HG03460 (cell line): ENCODE results near the gene TMED1.

ENCODE experiments used
- ATAC-seq: cut with Tn5 transposase; IDR thresholded peaks from one replicate; pipeline ENCODE4 v1.9.1; 2021; ENCODE audit not compliant: unreplicated experiment

The TMED1 gene

DNA sequence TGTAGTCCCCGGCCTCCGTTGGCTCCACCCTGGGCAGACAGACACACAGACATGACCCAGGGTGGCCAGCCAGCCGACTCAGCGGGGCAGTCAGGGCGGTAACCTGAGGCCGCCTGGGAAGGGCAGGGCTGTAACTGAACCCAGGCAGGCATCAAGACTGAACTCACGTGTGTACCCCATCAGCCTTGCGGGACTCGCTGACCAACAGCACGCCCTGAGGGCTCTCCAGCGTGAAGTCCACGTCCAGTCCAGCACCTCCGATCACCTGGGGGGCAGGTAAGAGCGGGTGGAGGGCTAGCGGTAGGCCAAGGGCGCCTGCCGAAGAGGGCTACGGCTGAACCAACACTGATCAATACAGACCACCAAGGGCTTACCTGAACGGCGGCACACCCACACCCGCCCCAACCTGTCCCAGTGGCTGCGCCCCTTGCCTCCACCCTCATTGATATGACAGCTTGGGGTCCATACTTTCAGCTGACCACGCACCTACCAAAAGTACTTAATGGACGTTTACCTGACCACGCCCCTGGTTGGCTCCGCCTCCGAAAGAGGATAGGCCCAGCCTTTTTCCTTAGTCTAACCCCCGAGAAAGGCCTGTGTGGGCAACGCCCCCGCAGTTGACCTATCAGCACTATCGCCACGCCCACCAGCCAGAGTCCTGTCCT is 791 bp downstream of the TMED1 start:
- no peak for ATAC-seq

DNA sequence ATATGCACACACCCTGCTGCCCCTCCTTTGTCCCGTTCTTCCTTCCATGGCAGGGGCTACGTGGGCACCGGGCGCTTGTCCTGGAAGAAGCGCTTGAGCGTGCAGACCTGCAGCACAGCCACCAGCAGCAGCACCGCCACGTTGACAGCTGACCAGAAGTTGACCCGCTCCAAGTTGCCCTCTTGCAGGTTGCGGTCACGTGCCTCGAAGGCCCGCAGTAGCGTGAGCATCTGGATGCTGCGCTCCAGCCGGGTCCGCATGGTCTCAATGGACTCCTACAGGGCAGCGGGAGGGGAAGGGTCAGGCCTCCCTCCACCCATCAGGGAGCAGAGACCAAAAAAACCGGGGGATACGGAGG is 3.1 kb downstream of the TMED1 start:
- no peak for ATAC-seq

DNA sequence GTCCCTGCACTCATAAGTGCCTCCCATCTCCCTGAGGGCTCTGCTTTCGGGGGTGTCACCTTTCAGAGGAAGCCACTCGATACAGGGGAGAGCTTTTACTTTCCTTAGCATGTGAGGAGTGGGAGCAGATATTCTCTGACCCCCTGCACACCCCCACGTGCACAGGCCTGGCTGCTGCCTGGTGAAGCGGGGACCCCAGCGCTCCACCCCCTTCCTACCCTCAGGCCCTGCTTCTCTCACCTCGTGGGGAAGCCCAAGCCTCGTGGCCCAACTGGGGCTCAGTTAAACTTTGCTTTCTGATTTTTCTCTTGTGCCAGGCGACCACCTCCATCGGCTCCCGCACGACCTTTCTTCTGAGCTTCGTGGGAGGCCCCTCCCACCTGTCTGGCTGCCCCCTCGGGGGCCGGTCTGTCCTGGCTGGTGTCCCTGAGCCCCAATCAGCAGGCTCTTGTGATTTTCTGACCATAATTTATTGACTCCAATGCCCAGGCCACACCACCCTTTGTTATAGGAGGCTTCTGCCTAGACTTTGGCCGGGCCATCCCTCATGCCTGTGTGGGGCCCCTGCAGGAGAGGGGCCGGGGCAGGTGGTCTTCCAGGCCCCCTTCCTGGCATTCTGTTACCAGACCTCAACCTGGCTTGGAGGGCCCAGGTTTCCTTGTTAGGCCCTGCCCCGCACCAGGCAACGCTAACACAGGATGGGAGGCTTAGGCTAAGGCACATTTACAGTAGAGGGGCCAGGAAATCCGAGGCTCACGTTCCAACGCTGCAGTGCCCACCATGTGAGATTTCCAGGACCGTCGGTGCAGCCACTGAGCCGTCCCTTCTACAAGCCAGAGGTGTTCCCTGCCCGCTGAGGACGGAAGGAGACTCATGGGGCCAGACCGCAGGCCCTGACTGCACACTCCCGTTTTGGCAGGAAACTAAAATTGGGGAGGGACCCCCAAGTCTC is 3.7 kb downstream of the TMED1 start:
- no peak for ATAC-seq

DNA sequence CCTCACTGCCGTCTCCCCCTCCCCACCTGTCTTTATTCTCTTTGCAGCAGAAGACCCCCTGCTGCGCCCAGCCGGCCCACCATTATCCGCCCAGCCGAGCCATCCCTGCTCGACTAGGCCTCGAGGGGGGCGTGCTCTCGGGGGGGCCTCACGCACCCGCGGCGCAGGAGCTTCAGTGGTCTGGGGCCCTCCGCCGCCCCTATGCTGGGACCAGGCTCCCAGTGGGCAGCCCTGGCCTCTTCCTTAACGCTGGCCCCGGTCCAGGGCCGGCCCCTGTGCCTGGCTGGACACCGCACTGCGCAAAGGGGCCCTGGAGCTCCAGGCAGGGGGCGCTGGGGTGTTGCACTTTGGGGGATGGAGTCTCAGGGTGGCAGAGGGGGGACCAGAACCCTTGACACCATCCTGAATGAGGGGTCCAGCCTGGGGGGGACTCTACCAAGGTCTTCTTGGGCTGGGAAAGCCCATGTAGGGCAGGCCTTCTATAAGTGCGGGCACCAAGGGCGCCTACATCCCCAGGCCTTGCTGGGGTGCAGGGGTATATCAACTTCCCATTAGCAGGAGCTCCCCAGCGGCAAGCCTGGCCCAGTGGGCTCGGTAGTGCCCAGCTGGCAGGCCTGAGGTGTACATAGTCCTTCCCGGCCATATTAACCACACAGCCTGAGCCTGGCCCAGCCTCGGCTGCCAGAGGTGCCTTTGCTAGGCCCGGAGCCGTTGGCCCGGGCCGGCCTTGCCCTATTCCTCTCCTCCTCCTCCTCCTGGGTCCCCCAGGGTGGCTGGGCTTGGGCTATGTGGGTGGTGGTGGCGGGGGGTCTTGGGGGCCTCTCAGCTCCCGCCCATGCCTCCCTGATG is 4.9 kb downstream of the TMED1 start:
- ATAC-seq, result no peak

DNA sequence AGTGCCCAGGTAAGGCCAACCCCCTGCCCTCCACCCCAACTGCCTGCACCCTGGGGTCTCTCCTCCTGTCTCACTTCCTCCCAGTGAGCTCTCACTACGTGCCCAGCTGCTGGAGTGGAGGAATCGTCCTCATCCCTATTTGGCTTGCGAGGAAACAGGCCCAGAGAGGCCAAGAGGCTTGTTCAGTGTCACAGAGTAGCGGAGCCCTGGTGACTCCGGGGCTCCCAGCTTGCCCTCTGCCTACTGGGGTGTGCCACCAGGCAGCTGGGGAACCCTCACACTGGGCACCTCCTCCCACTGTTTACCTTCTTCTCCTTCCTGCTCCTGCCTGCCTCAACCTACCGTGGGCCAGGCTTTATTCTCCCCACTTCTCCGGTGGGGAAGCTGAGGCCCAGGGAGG is 5.6 kb downstream of the TMED1 start:
- no peak for ATAC-seq

DNA sequence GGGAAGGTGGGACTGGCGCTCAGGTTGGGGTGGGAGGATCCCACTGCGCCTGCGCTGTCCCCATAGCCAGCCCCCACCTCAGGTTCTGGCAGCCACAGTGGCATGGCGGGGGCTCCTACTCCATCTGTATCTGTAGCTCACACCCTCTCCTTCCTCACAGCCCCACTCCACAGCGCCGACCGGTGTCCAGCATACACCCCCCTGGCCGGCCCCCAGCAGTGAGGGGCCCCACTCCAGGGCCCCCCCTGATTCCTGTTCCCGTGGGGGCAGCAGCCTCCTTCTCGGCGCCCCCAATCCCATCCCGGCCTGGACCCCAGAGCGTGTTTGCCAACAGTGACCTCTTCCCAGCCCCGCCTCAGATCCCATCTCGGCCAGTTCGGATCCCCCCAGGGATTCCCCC is 6.0 kb downstream of the TMED1 start:
- ATAC-seq, result no peak

DNA sequence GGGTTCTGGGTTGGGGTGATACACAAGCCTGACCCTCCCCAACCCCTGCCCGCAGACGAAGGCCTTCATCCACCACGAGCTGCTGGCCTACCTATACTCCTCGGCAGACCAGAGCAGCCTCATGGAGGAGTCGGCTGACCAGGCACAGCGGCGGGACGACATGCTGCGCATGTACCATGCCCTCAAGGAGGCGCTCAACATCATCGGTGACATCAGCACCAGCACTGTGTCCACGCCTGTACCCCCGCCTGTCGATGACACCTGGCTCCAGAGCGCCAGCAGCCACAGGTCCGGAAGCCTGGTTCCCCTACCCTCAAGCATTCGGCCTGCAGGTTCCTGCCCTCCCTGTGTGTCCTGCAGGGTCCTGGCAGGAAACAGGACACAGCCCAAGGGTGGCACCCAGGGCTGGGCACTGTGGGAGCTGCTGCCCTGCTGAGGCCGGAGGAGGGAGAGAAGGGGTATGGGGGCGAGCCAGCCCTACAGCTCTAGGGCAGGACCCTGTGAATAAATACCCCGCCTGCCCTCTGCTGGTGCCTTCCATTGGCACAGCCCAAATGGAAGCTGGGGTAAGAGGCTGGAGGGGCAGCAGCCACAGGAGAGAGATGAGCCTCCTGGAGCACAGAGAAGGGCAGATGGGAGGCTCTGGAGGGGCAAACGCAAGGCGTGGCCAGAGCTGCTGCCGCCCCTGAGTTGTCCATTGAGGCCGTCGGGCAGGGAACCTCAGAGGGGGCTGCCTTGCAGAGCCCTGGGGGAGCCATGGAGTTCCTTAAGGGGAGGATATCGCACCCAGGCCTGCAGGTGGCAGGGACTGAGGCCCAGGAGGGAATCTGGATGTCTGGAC is 6.8 kb downstream of the TMED1 start:
- ATAC-seq, result no peak

DNA sequence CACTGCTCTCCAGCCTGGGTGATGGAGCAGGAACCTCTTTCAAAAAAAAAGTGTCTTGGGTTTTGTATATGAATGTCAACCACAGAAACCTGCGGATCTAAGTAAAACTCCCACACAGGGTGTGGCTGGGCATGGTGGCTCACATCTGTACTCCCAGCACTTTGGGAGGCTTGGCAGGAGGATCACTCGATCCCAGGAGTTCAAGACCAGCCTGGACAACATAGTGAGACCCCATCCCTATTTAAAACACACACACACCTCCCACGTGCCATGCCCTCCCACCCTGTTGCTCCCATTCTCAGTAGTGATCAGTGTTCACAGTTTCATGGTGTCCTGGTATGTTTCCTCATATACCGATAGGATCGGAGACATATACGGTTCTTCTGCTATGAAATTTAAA is 9.2 kb downstream of the TMED1 start:
- no peak for ATAC-seq

DNA sequence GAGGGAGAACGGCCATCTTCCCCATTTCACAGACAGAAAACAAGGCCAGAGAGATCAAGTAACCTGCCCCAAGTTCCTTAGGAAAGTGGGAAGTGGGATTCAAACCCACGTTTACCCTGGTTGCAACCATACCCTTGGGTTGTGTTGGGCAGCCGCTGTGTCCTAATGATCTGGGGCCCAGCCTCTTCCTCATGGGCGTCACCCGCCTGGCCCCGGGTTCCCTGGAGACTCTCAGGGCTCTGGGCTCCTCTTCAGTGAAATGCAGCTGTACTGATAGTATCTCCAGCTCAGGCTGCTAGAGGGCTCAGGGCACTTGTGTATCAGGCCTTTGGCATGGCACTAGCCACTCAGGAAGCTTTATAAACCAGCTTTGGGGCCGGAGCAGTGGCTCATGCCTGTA is 9.8 kb downstream of the TMED1 start:
- no peak for ATAC-seq

DNA sequence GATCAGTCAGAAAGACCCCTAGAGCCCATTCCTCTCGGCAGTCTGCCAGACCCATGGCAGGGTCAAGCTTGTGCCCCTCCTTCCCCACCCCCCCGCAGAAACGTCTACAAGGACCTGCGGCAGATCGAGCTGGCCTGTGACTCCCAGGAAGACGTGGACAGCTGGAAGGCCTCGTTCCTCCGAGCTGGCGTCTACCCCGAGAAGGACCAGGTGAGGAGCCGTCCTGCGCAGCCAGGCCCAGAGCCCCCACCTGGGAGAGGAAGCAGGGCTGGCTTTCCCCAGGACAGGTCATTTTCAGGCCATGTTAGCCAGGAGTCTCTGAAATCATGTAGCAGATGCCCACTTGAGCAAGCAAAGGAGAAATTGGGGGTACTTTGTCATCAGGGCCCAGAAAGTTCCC is 12.3 kb downstream of the TMED1 start:
- no peak for ATAC-seq

DNA sequence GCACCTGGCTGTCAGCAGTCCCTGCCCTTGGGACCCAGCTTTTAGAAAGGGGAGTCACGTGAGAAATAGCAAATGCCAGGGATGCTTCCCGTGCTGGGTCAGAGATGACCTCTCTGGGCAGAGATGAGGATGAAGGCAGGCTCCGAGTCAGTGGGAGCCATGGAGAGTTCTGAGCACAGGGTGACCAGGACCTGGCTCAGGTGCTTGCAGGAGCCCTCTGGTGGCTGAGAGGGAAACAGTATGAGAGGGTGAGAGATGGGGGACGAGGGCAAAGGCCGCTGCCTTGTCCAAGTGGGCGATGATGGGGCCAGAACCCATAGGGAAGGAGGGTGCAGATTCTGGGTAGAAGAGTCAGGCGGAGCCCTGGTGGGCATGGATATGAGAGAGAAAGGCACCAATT is 15.8 kb downstream of the TMED1 start:
- no peak for ATAC-seq

DNA sequence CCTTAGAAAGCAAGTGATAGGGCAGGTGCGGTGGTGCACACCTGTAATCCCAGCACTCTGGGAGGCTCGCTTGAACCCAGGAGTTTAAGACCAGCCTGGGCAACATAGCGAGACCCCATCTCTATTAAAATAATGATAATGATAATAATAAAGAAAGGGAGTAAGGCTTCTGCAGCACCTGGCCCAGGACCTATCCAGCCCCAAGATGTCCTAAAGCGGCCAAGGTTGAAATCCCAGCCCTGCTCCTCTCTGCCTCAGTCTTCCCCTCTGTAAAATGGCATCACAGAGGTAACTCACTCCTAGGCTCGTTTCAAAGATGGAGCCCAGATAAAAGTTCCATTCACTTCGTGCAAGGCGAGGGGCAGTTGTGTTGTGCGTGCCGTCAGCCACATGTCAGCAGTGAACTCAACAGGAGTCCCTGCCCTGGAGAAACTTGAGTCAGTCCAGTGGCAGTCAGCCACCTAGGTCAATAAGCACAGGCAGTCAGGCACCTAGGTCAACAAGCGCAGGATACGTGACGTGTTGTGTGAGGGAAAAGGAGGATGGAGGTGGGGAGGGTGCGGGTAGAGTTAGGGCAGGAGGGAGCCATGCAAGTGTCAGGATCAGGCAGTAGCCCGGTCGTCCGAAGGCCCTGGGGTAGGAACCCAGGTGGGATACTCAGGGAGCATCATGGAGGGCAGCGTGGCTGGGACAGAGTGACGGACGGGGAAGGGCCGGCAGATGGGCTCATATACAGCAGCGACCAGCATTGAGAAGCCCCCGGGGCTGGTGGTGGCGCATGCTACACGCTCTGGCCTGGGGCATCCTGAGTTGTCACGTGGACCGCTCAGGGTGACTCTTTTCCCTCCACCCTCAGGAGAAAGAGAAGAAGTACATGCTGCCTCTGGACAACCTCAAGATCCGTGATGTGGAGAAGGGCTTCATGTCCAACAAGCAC is 16.6 kb downstream of the TMED1 start:
- no peak for ATAC-seq

DNA sequence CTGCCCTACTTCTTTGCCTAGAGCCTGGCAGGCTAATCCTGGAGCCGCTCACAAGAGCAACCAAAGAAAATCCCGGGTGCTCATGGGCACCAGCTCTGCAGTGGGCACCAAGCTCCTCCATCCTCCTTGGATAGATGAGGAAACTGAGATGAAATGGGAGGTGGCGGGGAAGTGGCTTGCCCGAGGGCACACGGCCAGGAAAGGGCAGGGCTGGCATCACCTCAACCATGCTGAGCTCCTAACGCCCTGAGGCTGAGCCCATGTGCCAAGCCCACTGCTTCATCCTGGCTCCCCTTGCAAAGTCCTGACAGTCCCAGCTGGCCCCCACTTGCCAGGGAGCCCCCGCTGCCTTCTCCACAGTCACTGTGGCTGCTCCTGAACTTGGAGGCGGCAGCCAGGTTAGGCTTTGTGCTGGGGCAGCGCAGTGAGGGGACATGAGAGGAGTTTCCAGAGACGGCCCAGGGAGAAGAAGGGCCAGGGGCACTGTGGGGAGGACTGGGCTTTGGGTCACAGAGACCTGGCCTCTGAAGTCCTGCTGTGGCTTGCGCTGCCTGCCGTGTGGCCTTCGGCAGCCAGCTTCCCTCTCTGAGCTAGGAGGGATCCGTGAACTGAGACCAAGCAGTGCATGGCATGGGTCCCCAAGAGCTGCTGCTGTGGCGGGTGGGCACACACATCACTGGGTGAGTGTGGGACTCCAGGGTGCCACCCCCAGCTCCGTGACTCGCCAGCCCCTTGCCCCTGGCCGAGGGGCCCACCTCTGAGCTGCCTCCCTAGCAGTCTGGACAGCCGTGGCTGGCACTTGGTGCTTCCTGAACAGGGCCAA is 17.5 kb downstream of the TMED1 start:
- ATAC-seq, result no peak

DNA sequence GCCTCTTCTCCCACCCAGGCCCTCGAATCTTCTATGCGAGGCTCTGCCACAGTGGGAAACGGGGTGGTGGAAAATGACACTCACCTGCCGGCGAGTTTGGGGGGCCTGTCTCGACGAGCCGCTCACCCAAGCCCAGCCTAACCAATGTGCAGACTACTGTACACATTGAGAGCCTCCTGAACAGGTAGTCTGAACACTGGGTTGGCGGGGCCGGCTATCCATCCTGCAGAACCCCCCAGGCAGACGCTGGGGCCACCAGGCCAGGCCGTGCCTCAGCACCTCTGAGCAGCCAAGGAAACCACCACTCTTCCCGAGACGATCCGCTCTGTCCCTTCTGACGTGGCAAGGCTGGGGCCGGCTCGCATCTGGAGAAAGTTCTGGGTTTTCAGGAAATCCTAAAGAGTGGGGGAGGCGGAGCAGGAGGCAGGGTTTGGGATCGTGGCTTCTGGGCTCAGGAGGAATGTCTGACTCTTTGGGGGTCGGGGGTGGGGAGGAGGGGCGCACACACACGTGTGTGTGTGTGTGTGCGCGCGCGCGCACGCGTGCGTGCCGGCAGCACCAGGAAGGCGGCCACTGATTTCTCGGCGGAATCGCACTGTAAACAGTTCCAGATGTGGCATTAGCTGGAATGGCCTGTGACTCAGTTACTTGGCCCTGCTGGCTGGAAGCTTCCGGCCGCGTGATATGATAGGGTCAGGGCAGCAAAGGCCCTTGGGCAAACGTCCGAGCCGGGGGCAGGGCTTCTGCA is 18.5 kb downstream of the TMED1 start:
- ATAC-seq, result no peak

DNA sequence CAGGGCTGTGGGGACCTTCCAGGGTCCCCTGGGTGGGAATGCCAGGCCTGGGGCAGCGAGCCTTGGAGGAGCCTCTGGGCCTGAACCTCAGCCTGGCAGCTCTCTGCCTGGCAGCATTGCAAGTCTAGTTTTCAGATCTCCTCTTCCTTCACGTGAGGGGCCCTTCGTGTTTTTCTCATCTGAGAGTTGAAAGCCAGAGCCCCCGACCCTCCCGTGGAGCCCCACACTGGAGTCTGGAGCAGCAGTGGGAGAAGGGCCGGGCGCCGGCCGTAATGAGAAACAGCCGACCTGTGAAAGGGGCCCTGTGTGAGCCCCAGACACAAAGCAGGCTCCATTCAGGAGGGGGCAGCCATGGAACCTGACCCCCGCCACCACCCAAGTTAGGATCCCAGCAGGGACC is 19.3 kb downstream of the TMED1 start:
- ATAC-seq, result no peak

DNA sequence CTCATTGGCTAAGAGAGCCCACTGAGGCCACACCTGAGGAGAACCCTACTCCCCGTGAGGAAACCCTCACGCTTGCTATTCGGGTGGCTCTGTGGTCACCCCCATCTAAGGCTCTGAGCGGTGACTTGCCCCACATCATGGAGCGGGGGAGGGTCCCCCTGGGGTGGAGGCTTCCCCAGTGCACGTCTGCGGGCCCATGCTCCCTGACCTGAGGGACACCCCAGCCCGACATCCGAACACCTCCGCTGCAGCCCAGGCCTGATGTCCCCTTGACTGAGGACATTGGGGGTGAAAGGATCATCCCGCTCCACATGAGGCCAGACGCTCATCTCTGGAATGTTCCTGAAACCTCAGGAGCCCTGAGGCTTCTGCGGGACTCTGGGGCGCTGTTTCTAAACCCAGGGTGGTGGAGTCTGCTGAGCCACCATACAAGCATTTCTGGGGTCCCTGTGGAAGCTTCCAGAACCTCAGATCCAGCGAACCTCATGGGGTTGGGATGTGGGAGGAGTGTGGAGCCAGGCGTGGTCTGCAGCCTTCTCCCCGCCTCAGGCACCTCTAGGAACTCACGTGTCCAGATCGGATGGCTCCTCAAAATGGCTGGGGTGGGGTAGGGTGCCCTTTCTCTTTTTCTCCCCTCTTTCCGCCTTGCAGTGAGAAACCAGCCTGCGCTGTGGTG is 19.9 kb downstream of the TMED1 start:
- no peak for ATAC-seq

DNA sequence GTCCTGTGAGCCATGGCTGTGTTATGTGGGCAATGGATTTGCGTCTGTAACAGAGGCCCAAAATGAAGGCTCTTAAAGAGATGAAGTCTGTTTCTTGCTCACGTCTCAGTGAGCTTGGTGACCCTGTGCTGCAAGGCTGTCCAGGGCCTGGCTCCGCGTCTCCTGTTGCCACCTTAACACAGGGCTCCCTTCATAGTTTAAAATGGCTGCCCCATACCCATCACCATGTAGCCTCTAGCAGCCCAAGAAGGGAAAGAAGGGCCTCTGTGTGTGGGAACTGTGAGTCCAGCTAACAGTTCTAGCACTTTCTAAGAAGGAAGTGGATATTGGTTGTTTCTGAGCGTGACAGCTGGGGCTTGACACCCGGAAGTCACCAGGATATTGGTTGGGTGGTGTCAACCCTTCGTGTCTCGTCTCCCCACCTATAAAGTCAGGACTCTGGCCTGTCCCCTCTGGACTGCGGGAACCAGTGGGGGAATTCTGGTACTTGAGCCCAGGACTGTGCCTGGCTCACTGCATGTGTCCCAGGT is 20.9 kb downstream of the TMED1 start:
- no peak for ATAC-seq
